ENCODE results near the gene EZR. TPM values are rescaled to one million over a fixed set of nuclear protein-coding genes. Genes with fewer than 3 reads are reported as not detected.

The EZR gene
- total and polyA plus RNA-seq, 9 of the 15 experiments (the other 6 are each of a cell fraction or from before 2014, with no cell fraction given): 36.5 to 162 (median 104) TPM

- TF ChIP-seq ZNF395 (CRISPR knock-in tag; IDR thresholded peaks at IDR 0.05) (peak; percentile 91), SPI1 (IDR thresholded peaks at IDR 0.05; ENCODE audit: borderline replicate concordance, low read depth, low read length) (peak; percentile 68; the same call in 1 of the 2 replicates), PHB2 (IDR thresholded peaks at IDR 0.05; ENCODE audit: low read depth) (peak; percentile 96), ASH1L (IDR thresholded peaks at IDR 0.05; ENCODE audit: borderline replicate concordance, low read depth, partially characterized antibody) (peak; percentile 74), ZNF197 (CRISPR knock-in tag; IDR thresholded peaks at IDR 0.05; ENCODE audit: low read depth) (peak; percentile 66), ZNF639 (CRISPR knock-in tag; conservative IDR thresholded peaks at IDR 0.05 in 1 of 2, IDR thresholded peaks at IDR 0.05 in 1 of 2) (peak in 1 of 2 experiments; percentile 87; a peak in 2 of 4 replicates), TEAD2 (tag; IDR thresholded peaks at IDR 0.05) (peak; percentile 88), E2F8 (IDR thresholded peaks at IDR 0.05; ENCODE audit: low read depth, partially characterized antibody) (peak; percentile 76), PHF20 (IDR thresholded peaks at IDR 0.05; ENCODE audit: partially characterized antibody) (peak; percentile 97), MTA2 (IDR thresholded peaks at IDR 0.05; ENCODE audit: low read depth) (peak; percentile 98), ZNF699 (CRISPR knock-in tag; IDR thresholded peaks at IDR 0.05; ENCODE audit: insufficient replicate concordance) (no peak), NRF1 (conservative IDR thresholded peaks at IDR 0.05 in 1 of 2, IDR thresholded peaks at IDR 0.05 in 1 of 2) (peak; percentile 62 to 77), POLR3G (IDR thresholded peaks at IDR 0.05; ENCODE audit: extremely low read depth, insufficient read length, insufficient replicate concordance) (no peak), EZH2 (IDR thresholded peaks at IDR 0.05; ENCODE audit: borderline replicate concordance, low read depth, low read length) (no peak), ZKSCAN8 (CRISPR knock-in tag; IDR thresholded peaks at IDR 0.05) (peak; percentile 67; the same call in 1 of the 2 replicates), XRCC3 (IDR thresholded peaks at IDR 0.05) (no peak), SRSF3 (IDR thresholded peaks at IDR 0.05; ENCODE audit: insufficient read depth, low read length) (no peak), BHLHE40 (IDR thresholded peaks at IDR 0.05; ENCODE audit: low read length) (peak; percentile 95), RFX5 (IDR thresholded peaks at IDR 0.05; ENCODE audit: low read depth, low read length) (peak; percentile 60; the same call in 1 of the 2 replicates), ZNF41 (CRISPR knock-in tag; conservative IDR thresholded peaks at IDR 0.05) (no peak), IFI16 (CRISPR knock-in tag; IDR thresholded peaks at IDR 0.05) (no peak), EHMT2 (IDR thresholded peaks at IDR 0.05) (peak; percentile 90; the same call in 1 of the 2 replicates)
Measured at GRCh38 chr6:158853072-158853879, 34.1 kb upstream of the EZR start (continued).
